H9 (cell line): ENCODE results near the gene RPUSD2. TPM values are rescaled to one million over a fixed set of nuclear protein-coding genes. Genes with fewer than 3 reads are reported as not detected.

Source experiments
- DNase-seq: peaks from one replicate; pipeline ENCODE4 v3.0.0-alpha.2; 2017
- H2AFZ ChIP-seq: one replicate; pipeline ENCODE4 v1.6.1; 2013; ENCODE audit warnings: mild to moderate bottlenecking, low read length, control low read depth, moderate library complexity
- H2AK5ac ChIP-seq: 2 replicates; pipeline ENCODE4 v1.6.1; 2013; ENCODE audit warnings: low read length, control low read depth, mixed read lengths; ENCODE audit not compliant: insufficient read length
- H2BK120ac ChIP-seq: one replicate; pipeline ENCODE4 v1.6.1; 2013; ENCODE audit warnings: low read depth, mild to moderate bottlenecking, low read length, control low read depth, inconsistent platforms; ENCODE audit not compliant: poor library complexity, severe bottlenecking
- H2BK12ac ChIP-seq: 2 replicates; pipeline ENCODE4 v1.6.1; 2013; ENCODE audit warnings: low read length, control low read depth, mixed read lengths, low read depth; ENCODE audit not compliant: insufficient read length
- H2BK15ac ChIP-seq: 2 replicates; pipeline ENCODE4 v1.6.1; 2013; ENCODE audit warnings: low read depth, low read length, control low read depth
- H2BK20ac ChIP-seq: one replicate; pipeline ENCODE4 v1.6.1; 2013; ENCODE audit warnings: low read depth, mild to moderate bottlenecking, low read length, control low read depth, inconsistent platforms; ENCODE audit not compliant: poor library complexity, severe bottlenecking
- H2BK5ac ChIP-seq: 2 replicates; pipeline ENCODE4 v1.6.1; 2013; ENCODE audit warnings: low read length, control low read depth, mixed read lengths; ENCODE audit not compliant: insufficient read length
- H3K14ac ChIP-seq: 2 replicates; pipeline ENCODE4 v1.6.1; 2013; ENCODE audit warnings: low read length, control low read depth; ENCODE audit not compliant: insufficient read depth
- H3K18ac ChIP-seq: 2 replicates; pipeline ENCODE4 v1.6.1; 2013; ENCODE audit warnings: low read depth, mild to moderate bottlenecking, mixed read lengths, low read length, control low read depth; ENCODE audit not compliant: insufficient read length
- H3K23ac ChIP-seq: 2 replicates; pipeline ENCODE4 v1.6.1; 2013; ENCODE audit warnings: low read length, control low read depth, mixed read lengths, low read depth; ENCODE audit not compliant: insufficient read length
- H3K23me2 ChIP-seq: 2 replicates; pipeline ENCODE4 v1.6.1; 2013; ENCODE audit warnings: low read depth, mild to moderate bottlenecking, mixed read lengths, low read length, control low read depth; ENCODE audit not compliant: insufficient read length, poor library complexity, severe bottlenecking
- H3K27ac ChIP-seq: 2 replicates; pipeline ENCODE4 v1.5.1; 2013; ENCODE audit warnings: low read length, control low read depth, mixed read lengths, low read depth; ENCODE audit not compliant: insufficient read length
- H3K27me3 ChIP-seq: 2 replicates; pipeline ENCODE4 v1.6.1; 2013; ENCODE audit warnings: low read length, control low read depth, inconsistent platforms; ENCODE audit not compliant: insufficient read depth
- H3K4ac ChIP-seq: 2 replicates; pipeline ENCODE4 v1.6.1; 2013; ENCODE audit warnings: low read depth, mild to moderate bottlenecking, control low read depth, inconsistent platforms, low read length, moderate library complexity
- H3K4me1 ChIP-seq: 2 replicates; pipeline ENCODE4 v1.6.1; 2013; ENCODE audit warnings: low read length, control low read depth, inconsistent platforms; ENCODE audit not compliant: insufficient read depth
- H3K4me2 ChIP-seq: 2 replicates; pipeline ENCODE4 v1.6.1; 2013; ENCODE audit warnings: low read length, control low read depth, mixed read lengths; ENCODE audit not compliant: insufficient read length, insufficient read depth
- H3K56ac ChIP-seq: 2 replicates; pipeline ENCODE4 v1.6.1; 2013; ENCODE audit warnings: low read depth, mild to moderate bottlenecking, mixed read lengths, low read length, control low read depth; ENCODE audit not compliant: insufficient read length
- H3K79me1 ChIP-seq: 2 replicates; pipeline ENCODE4 v1.6.1; 2013; ENCODE audit warnings: low read depth, mild to moderate bottlenecking, moderate library complexity, low read length, control low read depth, inconsistent platforms; ENCODE audit not compliant: insufficient read depth, poor library complexity, severe bottlenecking
- H3K79me2 ChIP-seq: 2 replicates; pipeline ENCODE4 v1.6.1; 2013; ENCODE audit warnings: low read length, control low read depth, inconsistent platforms; ENCODE audit not compliant: insufficient read depth
- H3K9ac ChIP-seq: 2 replicates; pipeline ENCODE4 v1.6.1; 2013; ENCODE audit warnings: low read length, control low read depth, mixed read lengths; ENCODE audit not compliant: insufficient read length; ENCODE audit errors: extremely low read depth
- H3K9me3 ChIP-seq: one replicate; pipeline ENCODE4 v1.6.1; 2013; ENCODE audit warnings: low read depth, low read length, inconsistent platforms; ENCODE audit not compliant: control insufficient read depth
- H3T11ph ChIP-seq: one replicate; pipeline ENCODE4 v1.6.1; 2013; ENCODE audit warnings: mild to moderate bottlenecking, low read length, control low read depth, inconsistent platforms
- H4K20me1 ChIP-seq: one replicate; pipeline ENCODE4 v1.6.1; 2013; ENCODE audit not compliant: control insufficient read depth, insufficient read length, insufficient read depth
- H4K5ac ChIP-seq: 2 replicates; pipeline ENCODE4 v1.6.1; 2013; ENCODE audit warnings: low read depth, mild to moderate bottlenecking, mixed read lengths, low read length, control low read depth; ENCODE audit not compliant: insufficient read length
- H4K8ac ChIP-seq: replicated peaks from 2 replicates; pipeline ENCODE4 v1.6.1; 2013; ENCODE audit warnings: low read length, control low read depth, mixed read lengths, low read depth; ENCODE audit not compliant: insufficient read length
- H4K91ac ChIP-seq: 2 replicates; pipeline ENCODE4 v1.6.1; 2013; ENCODE audit warnings: low read depth, mild to moderate bottlenecking, moderate library complexity, mixed read lengths, low read length, control low read depth; ENCODE audit not compliant: insufficient read length
- H3K27ac Mint-ChIP-seq, 3 experiments: 2 replicates in 2 of 3; 3 replicates in 1 of 3; pipeline ENCODE4 v1.8.0; 2020 to 2021; ENCODE audit warnings: mixed read lengths in 3 of 3, mild to moderate bottlenecking in 1 of 3, moderate library complexity in 1 of 3
- H3K27me3 Mint-ChIP-seq: 2 replicates; pipeline ENCODE4 v1.8.0; 2021; ENCODE audit warnings: low read depth, mild to moderate bottlenecking, moderate library complexity, mixed read lengths
- H3K36me3 Mint-ChIP-seq, 3 experiments: 2 replicates in 2 of 3; 3 replicates in 1 of 3; pipeline ENCODE4 v1.8.0; 2020 to 2021; ENCODE audit warnings: low read depth in 3 of 3, mixed read lengths in 3 of 3; ENCODE audit not compliant: insufficient read depth in 1 of 3
- H3K4me1 Mint-ChIP-seq, 2 experiments: 2 replicates each; pipeline ENCODE4 v1.8.0; 2020; ENCODE audit warnings: mixed read lengths in 2 of 2
- H3K4me3 Mint-ChIP-seq, 2 experiments: 2 replicates in 1 of 2; 3 replicates in 1 of 2; pipeline ENCODE4 v1.8.0; 2020 to 2021; ENCODE audit warnings: mild to moderate bottlenecking in 2 of 2, mixed read lengths in 2 of 2, moderate library complexity in 1 of 2
- H3K9me3 Mint-ChIP-seq, 2 experiments: 2 replicates in 1 of 2; 3 replicates in 1 of 2; pipeline ENCODE4 v1.8.0; 2020; ENCODE audit warnings: mild to moderate bottlenecking in 2 of 2, mixed read lengths in 2 of 2, moderate library complexity in 1 of 2
- WGBS: extraction: QIAGEN DNeasy Blood & Tissue Kit; methylation state at CpG from one replicate; pipeline ENCODE4 v1.1.7; 2013; ENCODE audit warnings: missing lambda C conversion rate, low lambda C conversion rate, mixed read lengths; ENCODE audit not compliant: insufficient read length; ENCODE audit errors: extremely low coverage; 5-methylcytosine and 5-hydroxymethylcytosine counted together
- total RNA-seq: library from RNA; stranded (reverse); gene quantifications from 2 replicates; pipeline ENCODE4 v1.2.1, GENCODE V29; 2021
- TF ChIP-seq, protein P1 (sequence below): fragments of 200-600 bp; sonication (generic); conservative IDR thresholded peaks from 3 replicates; pipeline ENCODE4 v1.8.0; 2021; ENCODE audit warnings: antibody characterized with exemption, mild to moderate bottlenecking

The RPUSD2 gene
- total RNA-seq, 1 experiment from 2014 or later = 25.7 TPM

DNA sequence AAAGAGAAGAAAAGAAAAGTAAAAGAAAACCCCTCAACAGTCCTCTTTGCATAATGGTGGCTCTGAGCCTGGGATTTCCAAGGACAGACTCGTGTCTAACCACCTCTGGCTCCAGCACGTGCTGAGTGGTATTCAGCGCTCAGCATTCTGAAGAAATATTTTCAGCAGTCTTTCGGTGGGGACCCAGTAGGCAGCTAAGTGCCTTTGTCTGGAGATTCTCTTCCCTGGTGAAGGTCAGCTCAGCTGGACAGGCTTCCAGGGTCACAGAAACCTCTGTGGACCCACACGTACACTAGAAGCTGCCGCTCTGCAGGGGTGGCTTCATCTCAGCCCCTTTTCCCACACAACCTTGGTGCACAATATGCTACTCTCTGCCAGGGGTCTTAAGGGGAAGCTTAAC is 40.3 kb upstream of the RPUSD2 start:
- no peak overlapping the region for H2BK5ac ChIP-seq
- no peak overlapping the region for H4K8ac ChIP-seq
- no peaks in the 10 kb centered on the region for H3K79me1 ChIP-seq
- no peaks in the 10 kb centered on the region for H3K9me3 ChIP-seq
- H3K18ac ChIP-seq = no peak overlapping the region
- H3T11ph ChIP-seq = no peak overlapping the region
- H4K20me1 ChIP-seq = no peaks in the 10 kb centered on the region
- Mint-ChIP-seq H3K4me3 (no peak overlapping the region), H3K4me1 (no peaks in the 10 kb centered on the region), H3K27ac (no peak overlapping the region), H3K36me3 (no peaks in the 10 kb centered on the region), H3K27me3 (no peaks in the 10 kb centered on the region), H3K9me3 (no peaks in the 10 kb centered on the region; a peak in 1 of 5 replicates)
- H3K23me2 ChIP-seq = no peaks in the 10 kb centered on the region
- no peak overlapping the region for H2BK12ac ChIP-seq
- no peak overlapping the region for H2BK15ac ChIP-seq
- TF ChIP-seq, protein P1, sequence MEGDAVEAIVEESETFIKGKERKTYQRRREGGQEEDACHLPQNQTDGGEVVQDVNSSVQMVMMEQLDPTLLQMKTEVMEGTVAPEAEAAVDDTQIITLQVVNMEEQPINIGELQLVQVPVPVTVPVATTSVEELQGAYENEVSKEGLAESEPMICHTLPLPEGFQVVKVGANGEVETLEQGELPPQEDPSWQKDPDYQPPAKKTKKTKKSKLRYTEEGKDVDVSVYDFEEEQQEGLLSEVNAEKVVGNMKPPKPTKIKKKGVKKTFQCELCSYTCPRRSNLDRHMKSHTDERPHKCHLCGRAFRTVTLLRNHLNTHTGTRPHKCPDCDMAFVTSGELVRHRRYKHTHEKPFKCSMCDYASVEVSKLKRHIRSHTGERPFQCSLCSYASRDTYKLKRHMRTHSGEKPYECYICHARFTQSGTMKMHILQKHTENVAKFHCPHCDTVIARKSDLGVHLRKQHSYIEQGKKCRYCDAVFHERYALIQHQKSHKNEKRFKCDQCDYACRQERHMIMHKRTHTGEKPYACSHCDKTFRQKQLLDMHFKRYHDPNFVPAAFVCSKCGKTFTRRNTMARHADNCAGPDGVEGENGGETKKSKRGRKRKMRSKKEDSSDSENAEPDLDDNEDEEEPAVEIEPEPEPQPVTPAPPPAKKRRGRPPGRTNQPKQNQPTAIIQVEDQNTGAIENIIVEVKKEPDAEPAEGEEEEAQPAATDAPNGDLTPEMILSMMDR = no peak
- H3K27me3 ChIP-seq = no peaks in the 10 kb centered on the region
- H2BK120ac ChIP-seq = no peak overlapping the region
- H2AFZ ChIP-seq = no peak overlapping the region
- H3K4ac ChIP-seq = no peak overlapping the region
- no peak overlapping the region for H3K14ac ChIP-seq
- H3K9ac ChIP-seq = no peak overlapping the region
- H2BK20ac ChIP-seq = no peak overlapping the region
- no peak overlapping the region for H3K4me2 ChIP-seq
- no peak overlapping the region for H3K27ac ChIP-seq
- H3K23ac ChIP-seq = no peak overlapping the region
- no peak overlapping the region for H3K56ac ChIP-seq
- H3K79me2 ChIP-seq = no peaks in the 10 kb centered on the region
- H4K5ac ChIP-seq = no peak overlapping the region
- H4K91ac ChIP-seq = no peak overlapping the region
- WGBS = no CpG with 5 or more reads among the region's 6 CpGs
- DNase-seq = no peak
- no peak overlapping the region for H2AK5ac ChIP-seq
- no peaks in the 10 kb centered on the region for H3K4me1 ChIP-seq
